Caki2 (cell line): Measurements from ENCODE around the gene IQSEC2. TPM values are rescaled to one million over a fixed set of nuclear protein-coding genes. Genes with fewer than 3 reads are reported as not detected.

Experiments
- DNase-seq: peaks from one replicate; pipeline ENCODE4 v3.0.0-alpha.2; 2015; ENCODE audit warnings: low read depth
- in situ Hi-C: cut with HindIII; loops from 2 replicates; pipeline ENCODE4 v1.10.0; 2016; ENCODE audit warnings: low sequenced_read_pairs, low pct_unique_long_range_greater_than_20kb, mixed read lengths
- total RNA-seq: library from RNA; depleted of rRNA; stranded (reverse); fragments of >200 nt; shearing (Covaris generic); gene quantifications from 2 replicates; pipeline ENCODE4 v1.2.3, GENCODE V29; 2014; ENCODE audit warnings: low replicate concordance

The IQSEC2 gene
- total RNA-seq, 1 experiment from 2014 or later, result 9.9 TPM

- DNase-seq, result no peak
- in situ Hi-C loops, result no loop called here
These were observed 758 bp downstream of the IQSEC2 start for GRCh38 chrX:53280331-53281320.

DNA sequence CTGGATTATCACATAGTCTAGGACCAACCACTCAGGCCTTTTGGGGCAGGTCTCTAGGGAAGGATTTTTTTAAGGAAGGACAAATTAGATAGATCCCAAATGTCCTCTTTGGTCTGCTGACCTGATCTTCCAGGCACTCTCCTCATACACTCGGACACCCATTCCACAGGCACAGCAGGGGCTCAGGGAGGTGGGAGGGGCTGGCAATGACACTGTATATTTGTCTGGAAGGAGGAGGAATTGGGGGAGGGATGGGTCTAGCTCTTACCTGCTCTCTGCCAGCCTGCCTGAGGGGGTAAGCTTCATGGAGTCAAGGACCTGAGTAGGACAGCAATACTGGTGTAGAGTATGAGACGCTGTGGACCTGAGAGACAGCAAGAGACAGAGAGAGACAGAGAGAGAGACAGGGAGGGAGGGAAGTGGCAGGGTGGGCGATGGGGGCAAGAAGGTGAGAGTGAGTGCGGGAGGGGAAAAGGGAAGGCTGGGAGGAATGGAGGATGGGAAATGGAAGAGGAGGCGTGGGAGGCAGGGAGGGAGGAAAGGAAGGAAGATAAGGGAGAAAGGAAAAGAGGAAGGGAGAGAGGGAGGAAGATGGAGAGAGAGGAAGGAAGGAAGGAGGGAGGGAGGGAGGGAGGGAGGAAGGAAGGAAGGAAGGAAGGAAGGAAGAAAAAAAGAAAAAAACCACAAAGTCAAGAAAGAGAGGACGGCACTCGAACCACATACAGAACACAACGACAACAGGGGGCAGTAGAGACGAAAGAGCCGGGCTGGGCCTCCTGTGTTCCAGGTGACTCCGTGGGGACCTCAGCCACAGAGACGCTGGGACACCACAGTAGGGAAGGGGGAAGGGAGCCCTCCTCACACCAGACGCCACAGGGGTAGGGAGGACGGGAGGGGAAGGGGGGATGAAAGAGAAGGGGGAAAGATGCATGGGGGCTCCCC, 1.8 kb downstream of the IQSEC2 start:
- in situ Hi-C loops, result no loop called here
- DNase-seq, result no peak

DNA sequence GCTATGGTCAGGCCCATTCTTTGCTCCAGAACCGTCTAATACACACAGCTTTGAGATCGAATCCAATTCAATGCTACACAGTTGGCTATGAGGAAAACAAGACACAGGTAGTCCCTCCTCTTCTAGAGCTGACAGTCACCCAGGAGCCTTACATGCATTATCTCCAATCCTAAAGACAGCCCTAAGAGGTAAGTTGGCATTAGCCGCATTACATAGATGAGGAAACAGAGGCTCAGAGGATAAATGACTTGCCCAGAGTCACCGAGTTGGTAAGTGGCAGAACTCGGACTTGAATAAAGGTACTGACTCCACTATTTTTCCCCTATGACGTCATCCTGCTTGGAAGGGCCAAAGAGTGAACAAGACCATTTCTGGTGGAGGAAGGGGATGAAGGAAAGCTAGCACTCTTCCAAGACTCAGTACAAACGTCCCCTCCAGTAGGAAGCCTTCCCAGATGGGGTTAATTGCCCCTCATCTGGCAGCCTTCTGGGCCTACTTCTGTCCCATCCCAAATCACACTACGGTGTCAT, 8.5 kb downstream of the IQSEC2 start:
- DNase-seq, result no peak
- in situ Hi-C loops, result no loop called here

- in situ Hi-C loops, result no loop called here
- DNase-seq, result no peak
These were observed 11.8 kb downstream of the IQSEC2 start for GRCh38 chrX:53269536-53270107.

- in situ Hi-C loops, result no loop called here
- no peak for DNase-seq
These were observed 13.2 kb downstream of the IQSEC2 start for GRCh38 chrX:53268173-53268572.

GRCh38 chrX:53266914-53267313, 14.5 kb downstream of the IQSEC2 start:
- in situ Hi-C loops, result no loop called here
- DNase-seq, result no peak

DNA sequence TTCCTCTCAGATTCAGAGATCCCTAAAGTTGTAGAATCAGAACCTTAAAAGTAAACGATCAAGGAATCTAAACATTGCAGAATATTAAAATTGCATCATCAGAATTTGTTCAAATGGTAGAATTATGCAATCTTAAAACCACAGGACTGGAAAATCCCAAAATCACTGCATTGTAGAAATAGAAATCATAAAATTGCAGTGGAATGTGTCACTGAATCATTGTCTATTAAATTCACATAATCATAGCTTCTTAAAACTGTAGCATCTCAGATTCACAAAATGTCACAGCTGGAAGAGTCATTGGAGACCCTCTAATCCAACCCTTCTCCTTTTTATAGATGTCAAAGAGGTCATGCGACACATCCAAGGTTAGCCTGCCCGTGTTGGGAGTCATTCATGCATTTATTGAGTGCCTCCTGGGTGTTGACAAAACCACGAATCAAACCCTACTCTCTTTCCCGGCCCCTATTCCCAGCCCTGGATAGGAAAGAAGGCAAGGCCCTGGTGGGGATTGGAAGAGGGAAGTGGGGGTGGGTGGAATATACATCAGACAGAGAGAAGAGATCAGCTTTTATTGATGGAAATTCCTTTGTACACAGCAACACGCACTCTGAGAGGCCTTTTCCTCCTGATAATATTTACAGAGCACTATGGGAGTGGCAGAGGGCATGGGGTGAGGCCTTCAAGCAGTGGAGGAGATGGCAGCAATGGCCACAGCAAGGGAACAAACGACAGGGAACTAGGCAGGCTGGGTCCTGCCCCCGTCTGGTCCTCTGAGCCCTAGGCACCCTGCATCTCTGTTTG, 15.4 kb downstream of the IQSEC2 start:
- in situ Hi-C loops, result no loop called here
- DNase-seq, result peak; percentile 18

GRCh38 chrX:53263597-53264094, 17.7 kb downstream of the IQSEC2 start:
- peak; percentile 72 for DNase-seq
- in situ Hi-C loops, result no loop called here

DNA sequence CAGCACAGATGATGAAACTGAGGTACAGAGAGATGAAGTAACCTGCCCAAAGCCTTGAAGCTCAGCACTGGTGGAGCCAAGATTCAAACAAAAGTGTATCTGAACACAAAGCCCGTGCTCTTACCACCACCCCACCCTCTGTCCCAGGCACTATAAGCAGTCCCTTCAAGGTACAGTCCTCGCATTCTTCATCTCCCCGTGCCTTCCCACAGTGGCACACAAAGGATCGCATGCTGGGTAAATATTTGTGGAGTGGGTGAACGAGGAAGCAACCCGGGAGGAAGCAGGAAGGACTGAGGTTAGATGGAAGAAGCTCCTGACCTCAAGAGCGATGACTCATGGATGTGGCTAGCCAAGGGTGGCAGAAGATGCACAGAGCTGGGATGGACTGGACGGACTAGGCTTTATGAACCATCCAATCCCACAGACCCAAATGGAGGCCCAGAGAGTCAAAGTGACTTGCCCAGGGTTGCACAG, 18.4 kb downstream of the IQSEC2 start:
- in situ Hi-C loops, result no loop called here
- peak; percentile 46 for DNase-seq

GRCh38 chrX:53262189-53262917, 19.0 kb downstream of the IQSEC2 start:
- no peak for DNase-seq

GRCh38 chrX:53261355-53261972, 19.9 kb downstream of the IQSEC2 start:
- in situ Hi-C loops, result no loop called here
- no peak for DNase-seq

More at GRCh38 chrX:53262189-53262917, 19.0 kb downstream of the IQSEC2 start:
- in situ Hi-C loops, result no loop called here

DNA sequence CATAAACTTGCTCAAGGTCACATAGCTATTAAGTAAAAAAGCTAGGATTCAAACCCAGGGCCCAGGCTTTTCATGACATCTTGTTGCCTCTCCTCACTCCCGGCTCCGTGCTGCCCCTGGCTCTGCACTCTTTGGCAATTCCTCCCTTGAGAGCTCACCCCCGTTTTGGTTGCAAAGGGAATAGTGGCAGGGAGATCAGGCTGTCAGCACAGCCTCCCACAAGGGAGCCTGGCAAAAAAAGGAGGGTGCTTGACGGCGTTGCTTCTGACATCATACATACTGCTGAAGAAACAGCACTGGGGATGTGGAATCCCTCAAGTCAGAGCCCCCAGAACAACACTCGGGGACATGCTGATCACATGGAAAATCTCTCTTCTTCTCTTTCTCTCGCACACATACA, 20.5 kb downstream of the IQSEC2 start:
- in situ Hi-C loops, result no loop called here
- DNase-seq, result no peak

DNA sequence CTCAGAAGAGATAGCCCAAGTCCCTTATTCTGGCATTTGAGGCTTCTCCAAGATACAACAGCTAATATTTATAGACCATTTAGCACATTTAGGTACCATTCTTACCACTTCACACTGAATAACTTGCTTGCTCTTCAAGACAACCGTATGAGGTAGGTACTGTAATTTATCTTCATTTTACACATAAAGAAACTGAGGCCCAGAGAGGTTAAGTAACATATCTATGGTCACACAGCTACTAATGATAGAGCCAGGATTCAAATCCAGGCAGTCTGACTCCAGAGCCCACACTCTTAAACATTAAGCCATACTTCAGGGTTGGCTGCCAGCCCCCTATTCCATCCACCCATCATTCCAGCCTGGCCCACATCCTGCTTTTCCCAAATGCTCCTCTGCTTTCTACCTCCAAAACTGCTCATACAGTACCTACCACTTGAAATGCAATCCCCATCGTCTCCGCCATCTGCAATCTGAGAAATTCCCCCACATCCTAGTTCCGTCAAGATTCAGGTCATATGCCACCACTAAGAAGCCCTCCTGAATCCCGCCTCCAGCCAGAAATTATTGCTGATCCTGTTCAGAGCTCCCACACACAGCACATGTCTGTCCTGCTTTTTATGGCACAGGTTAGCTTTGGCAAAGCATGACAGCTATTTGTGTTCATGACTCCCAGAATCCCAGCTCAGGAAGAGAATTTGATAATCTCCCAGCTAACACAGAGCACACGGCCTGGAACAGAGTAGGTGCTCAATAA, 23.5 kb downstream of the IQSEC2 start:
- in situ Hi-C loops, result no loop called here

DNA sequence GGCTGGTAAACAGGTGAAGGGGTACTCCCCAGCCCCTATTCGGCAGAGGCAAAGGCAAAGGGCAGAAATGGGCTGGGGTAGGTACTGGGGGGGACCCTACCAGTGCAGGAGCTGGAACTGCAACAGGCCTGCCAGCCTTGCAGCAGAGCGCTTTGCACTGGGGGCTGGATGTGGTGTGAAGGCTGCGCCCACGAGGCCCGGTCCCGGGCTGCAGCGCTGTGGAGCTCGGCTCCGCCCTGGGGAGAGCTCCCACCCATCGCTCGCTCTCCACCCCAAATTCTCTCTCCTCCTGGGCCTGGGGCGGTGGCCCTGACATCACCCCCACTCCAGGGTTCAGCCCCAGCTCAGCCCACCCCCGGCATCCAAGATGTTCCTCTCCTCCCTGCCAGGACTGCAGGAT, 24.2 kb downstream of the IQSEC2 start:
- in situ Hi-C loops, result no loop called here
- DNase-seq, result no peak

More for the DNA sequence above, 23.5 kb downstream of the IQSEC2 start:
- DNase-seq, result no peak

- no peak for DNase-seq
- in situ Hi-C loops, result no loop called here
These were observed 24.8 kb downstream of the IQSEC2 start for GRCh38 chrX:53256446-53257041.
